Ectodermal cell (in vitro differentiated cells): ENCODE data around the gene UIMC1.
"Not testable (repeated sequence)": the region's sequence is repeated elsewhere in the genome, so short reads cannot be mapped to it uniquely, and the experiment has no call there.

ENCODE experiments used
- H3K27ac ChIP-seq: 2 replicates; pipeline ENCODE4 v1.7.0; 2013; ENCODE audit warnings: mild to moderate bottlenecking, low read depth, low read length; ENCODE audit not compliant: insufficient read depth, poor library complexity, severe bottlenecking
- H3K27me3 ChIP-seq: 2 replicates; pipeline ENCODE4 v1.7.0; 2013; ENCODE audit warnings: mild to moderate bottlenecking, low read length; ENCODE audit not compliant: insufficient read depth, control insufficient read depth, poor library complexity, severe bottlenecking
- H3K36me3 ChIP-seq: one replicate; pipeline ENCODE4 v1.7.0; 2013; ENCODE audit warnings: low read length; ENCODE audit not compliant: control insufficient read depth, insufficient read depth
- H3K4me1 ChIP-seq: one replicate; pipeline ENCODE4 v1.7.0; 2013; ENCODE audit warnings: low read length; ENCODE audit not compliant: control insufficient read depth, insufficient read depth
- H3K4me3 ChIP-seq: 2 replicates; pipeline ENCODE4 v1.7.0; 2013; ENCODE audit warnings: low read depth, low read length, control low read depth; ENCODE audit not compliant: insufficient read depth
- H3K9me3 ChIP-seq: 2 replicates; pipeline ENCODE4 v1.7.0; 2013; ENCODE audit warnings: mild to moderate bottlenecking, low read length, moderate library complexity; ENCODE audit not compliant: control insufficient read depth
- WGBS, 2 experiments: methylation state at CpG; one replicate each; pipeline ENCODE4 v1.1.7; 2013; ENCODE audit warnings: missing lambda C conversion rate in 2 of 2; 5-methylcytosine and 5-hydroxymethylcytosine counted together

Gene UIMC1

DNA sequence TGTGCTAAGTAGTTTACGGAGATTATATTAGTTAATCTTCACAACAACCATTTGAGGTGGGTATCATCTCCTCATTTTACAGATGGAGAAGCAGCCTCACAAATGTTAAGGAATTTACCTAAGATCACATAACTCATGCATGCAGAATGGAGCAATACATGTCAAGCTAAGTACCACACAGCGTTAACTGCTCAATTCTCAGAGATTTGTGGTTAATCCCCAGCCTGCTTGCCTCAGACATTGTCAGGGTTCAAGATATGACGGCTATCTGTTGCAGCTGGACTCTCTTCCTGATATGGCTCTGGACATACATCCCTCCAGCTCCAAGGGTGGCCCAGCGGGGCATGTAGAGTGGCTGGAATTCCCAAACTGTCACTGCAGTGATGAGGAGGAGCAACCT lies 8.6 kb upstream of the UIMC1 start:
- H3K27ac ChIP-seq: no peak overlapping the region
- WGBS, 2 experiments: 96 to 99% methylated on average over 2 to 4 of the region's 4 CpGs
- no peaks in the 10 kb centered on the region for H3K4me1 ChIP-seq
- no peaks in the 10 kb centered on the region for H3K27me3 ChIP-seq
- no peaks in the 10 kb centered on the region for H3K9me3 ChIP-seq
- H3K4me3 ChIP-seq: no peak overlapping the region
- no peaks in the 10 kb centered on the region for H3K36me3 ChIP-seq

DNA sequence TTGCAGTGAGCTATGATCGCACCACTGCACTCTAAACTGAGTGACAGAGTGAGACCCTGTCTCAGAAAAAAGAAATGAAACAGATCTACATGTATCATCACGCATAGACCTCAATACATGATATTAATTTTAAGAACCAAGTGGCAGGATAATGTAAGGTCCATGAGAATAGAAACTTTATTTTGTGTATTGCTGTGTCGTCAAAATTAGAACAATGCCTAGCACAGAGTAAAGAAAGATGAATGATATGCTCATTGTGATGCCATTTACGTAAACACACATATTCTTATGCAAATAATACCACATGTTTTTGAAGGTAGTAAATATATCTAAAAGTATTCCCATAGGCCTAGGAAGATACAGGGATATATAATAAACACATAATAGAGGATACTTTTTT lies 3.6 kb upstream of the UIMC1 start:
- Histone ChIP-seq H3K27me3 (no peaks in the 10 kb centered on the region), H3K36me3 (no peaks in the 10 kb centered on the region), H3K4me3 (no peak overlapping the region), H3K9me3 (no peaks in the 10 kb centered on the region), H3K4me1 (no peaks in the 10 kb centered on the region), H3K27ac (no peak overlapping the region)
- WGBS, 2 experiments: 90 to 94% methylated on average over 2 to 3 of the region's 4 CpGs

GRCh38 chr5:177008716-177009115 lies 2.1 kb upstream of the UIMC1 start:
- H3K27ac ChIP-seq: no peak overlapping the region
- H3K27me3 ChIP-seq: no peaks in the 10 kb centered on the region
- no peak overlapping the region for H3K4me3 ChIP-seq
- H3K36me3 ChIP-seq: no peaks in the 10 kb centered on the region
- H3K9me3 ChIP-seq: no peaks in the 10 kb centered on the region
- WGBS, 2 experiments: 92 to 94% methylated on average over 2 of the region's 2 CpGs
- H3K4me1 ChIP-seq: peaks cover 4% of the 10 kb centered on the region

- no peaks in the 10 kb centered on the region for H3K36me3 ChIP-seq
- H3K4me1 ChIP-seq: peaks cover 4% of the 10 kb centered on the region
- WGBS, 2 experiments: 1% methylated on average over 51 of the region's 51 CpGs
- peak overlapping the region; percentile 93 for H3K27ac ChIP-seq
- no peaks in the 10 kb centered on the region for H3K27me3 ChIP-seq
- peak overlapping the region; percentile 87 for H3K4me3 ChIP-seq
- no peaks in the 10 kb centered on the region for H3K9me3 ChIP-seq
These were observed 837 bp downstream of the UIMC1 start for GRCh38 chr5:177005619-177006264.

GRCh38 chr5:177004961-177005360 lies 1.6 kb downstream of the UIMC1 start:
- Histone ChIP-seq H3K27me3 (no peaks in the 10 kb centered on the region), H3K9me3 (no peaks in the 10 kb centered on the region), H3K4me3 (peak overlapping the region; percentile 87), H3K4me1 (peaks cover 4% of the 10 kb centered on the region), H3K27ac (no peak overlapping the region), H3K36me3 (peaks cover 4% of the 10 kb centered on the region)
- WGBS, 2 experiments: 87 to 90% methylated on average over 10 of the region's 10 CpGs

GRCh38 chr5:177003649-177004048 lies 2.9 kb downstream of the UIMC1 start:
- 80 to 87% methylated on average over 5 of the region's 5 CpGs for WGBS, 2 experiments

GRCh38 chr5:176999526-176999925 lies 7.1 kb downstream of the UIMC1 start:
- H3K9me3 ChIP-seq, H3K27me3 ChIP-seq, H3K4me1 ChIP-seq, H3K27ac ChIP-seq, H3K36me3 ChIP-seq, H3K4me3 ChIP-seq: not testable (repeated sequence)

More at GRCh38 chr5:177003649-177004048, 2.9 kb downstream of the UIMC1 start:
- Histone ChIP-seq H3K4me1 (peaks cover 4% of the 10 kb centered on the region), H3K27me3 (no peaks in the 10 kb centered on the region), H3K4me3 (no peak overlapping the region), H3K27ac (no peak overlapping the region), H3K36me3 (peaks cover 4% of the 10 kb centered on the region), H3K9me3 (no peaks in the 10 kb centered on the region)

DNA sequence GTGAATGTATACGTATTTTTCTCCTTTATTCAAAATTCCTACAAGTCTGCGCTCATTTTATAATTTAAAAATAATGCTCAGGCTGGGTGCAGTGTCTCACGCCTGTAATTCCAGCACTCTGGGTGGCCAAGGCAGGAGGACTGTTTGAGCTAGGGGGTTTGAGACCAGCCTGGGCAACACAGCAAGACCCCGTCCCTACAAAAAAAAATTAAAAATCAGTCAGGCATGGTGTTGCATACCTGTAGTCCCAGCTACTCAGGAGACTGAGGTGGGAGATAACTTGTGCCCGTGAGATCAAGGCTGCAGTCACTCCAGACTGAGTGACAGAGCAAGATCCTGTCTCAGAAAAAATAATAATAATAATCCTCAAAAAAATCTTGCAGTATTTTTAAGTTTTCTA lies 7.8 kb downstream of the UIMC1 start:
- Histone ChIP-seq H3K4me1 (no peaks in the 10 kb centered on the region), H3K4me3 (no peak overlapping the region), H3K9me3 (no peaks in the 10 kb centered on the region), H3K27ac (no peak overlapping the region), H3K36me3 (peaks cover 4% of the 10 kb centered on the region), H3K27me3 (no peaks in the 10 kb centered on the region)
- 96% methylated on average over 4 of the region's 5 CpGs for WGBS, 2 experiments

DNA sequence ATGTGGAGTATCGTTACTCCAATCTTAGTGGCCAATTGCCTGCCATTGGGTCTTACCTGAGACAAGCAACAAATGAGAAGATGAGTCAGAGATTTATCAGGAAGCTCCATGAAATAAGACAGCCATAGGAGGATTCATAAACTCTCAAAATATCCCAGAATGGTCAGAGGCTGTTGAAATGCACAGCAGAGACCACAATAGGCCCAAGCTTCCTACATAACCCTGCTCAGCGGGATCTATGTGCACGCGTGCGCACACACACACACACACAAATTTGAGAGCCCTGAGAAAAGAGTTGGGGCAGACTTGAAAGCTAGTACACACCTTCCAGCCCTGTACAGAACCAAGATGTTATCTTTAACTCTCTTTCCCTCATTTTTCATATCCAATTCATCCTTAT lies 9.8 kb downstream of the UIMC1 start:
- H3K4me3 ChIP-seq: no peak overlapping the region
- peaks cover 4% of the 10 kb centered on the region for H3K36me3 ChIP-seq
- H3K4me1 ChIP-seq: no peaks in the 10 kb centered on the region
- H3K27me3 ChIP-seq: no peaks in the 10 kb centered on the region
- no peak overlapping the region for H3K27ac ChIP-seq
- H3K9me3 ChIP-seq: no peaks in the 10 kb centered on the region
- WGBS, 2 experiments: 97% methylated on average over 5 of the region's 5 CpGs

DNA sequence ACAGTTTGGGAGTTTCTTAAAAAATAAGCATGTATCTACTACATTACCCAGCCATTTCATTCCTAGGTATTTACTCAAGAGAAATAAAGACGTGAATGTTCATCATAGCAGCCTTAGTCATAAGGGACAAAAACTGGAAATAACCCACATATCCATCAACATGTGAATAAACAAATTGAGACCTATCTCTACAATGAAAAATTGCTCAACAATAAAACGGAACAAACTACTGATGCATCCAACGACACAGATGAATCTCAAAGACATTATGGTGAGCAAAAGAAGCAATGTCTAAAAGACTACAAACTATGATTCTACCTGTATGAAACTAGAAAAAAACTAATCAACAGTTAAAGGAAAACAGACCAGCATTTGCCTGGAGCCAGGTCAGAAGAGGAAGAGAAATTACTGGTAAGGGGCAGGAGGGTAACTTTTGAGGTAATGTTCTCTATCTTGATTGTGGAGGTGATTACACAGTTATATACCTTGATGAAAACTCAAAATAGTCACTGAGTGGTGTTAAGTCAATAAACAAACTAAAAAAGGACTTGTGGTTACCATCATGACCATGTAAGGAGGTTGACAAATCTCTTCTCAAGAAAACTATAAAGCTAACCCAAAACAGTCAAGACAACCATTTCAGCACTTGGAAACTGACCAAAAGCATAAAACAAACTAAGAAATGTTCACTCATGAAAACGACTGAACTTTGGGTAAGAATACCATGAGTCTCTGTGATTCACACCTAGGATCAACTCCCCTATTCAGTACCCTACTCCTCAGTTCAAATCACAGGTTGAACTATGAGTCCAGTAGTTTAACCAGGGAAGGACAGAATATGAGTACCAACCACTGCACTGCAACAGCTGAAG lies 10.4 kb downstream of the UIMC1 start:
- WGBS, 2 experiments: 95 to 98% methylated on average over 4 of the region's 4 CpGs
- Histone ChIP-seq H3K27ac (no peak overlapping the region), H3K4me3 (no peak overlapping the region), H3K27me3 (no peaks in the 10 kb centered on the region), H3K9me3 (no peaks in the 10 kb centered on the region), H3K4me1 (no peaks in the 10 kb centered on the region), H3K36me3 (peaks cover 4% of the 10 kb centered on the region)
